Breast epithelium (tissue), 3 donors: ENCODE data around the gene NPR2.

Experiments used
- POLR2A ChIP-seq: fragments of 450-650 bp; IDR thresholded peaks from one replicate; pipeline ENCODE4 v1.6.1; 2016; ENCODE audit warnings: antibody characterized with exemption, mild to moderate bottlenecking, moderate library complexity
- POLR2AphosphoS5 ChIP-seq, 3 donors: sonication (generic); formaldehyde crosslinking; IDR thresholded peaks; one replicate each; pipeline ENCODE4 v1.6.1; 2017; ENCODE audit warnings: antibody characterized with exemption in 3 of 3
- TF ChIP-seq, protein P1 (sequence below), 3 donors: fragments of 450-650 bp; IDR thresholded peaks; one replicate each; pipeline ENCODE4 v1.5.1; 2016 to 2017; ENCODE audit warnings: antibody characterized with exemption in 3 of 3, mild to moderate bottlenecking in 3 of 3, moderate library complexity in 3 of 3

DNA sequence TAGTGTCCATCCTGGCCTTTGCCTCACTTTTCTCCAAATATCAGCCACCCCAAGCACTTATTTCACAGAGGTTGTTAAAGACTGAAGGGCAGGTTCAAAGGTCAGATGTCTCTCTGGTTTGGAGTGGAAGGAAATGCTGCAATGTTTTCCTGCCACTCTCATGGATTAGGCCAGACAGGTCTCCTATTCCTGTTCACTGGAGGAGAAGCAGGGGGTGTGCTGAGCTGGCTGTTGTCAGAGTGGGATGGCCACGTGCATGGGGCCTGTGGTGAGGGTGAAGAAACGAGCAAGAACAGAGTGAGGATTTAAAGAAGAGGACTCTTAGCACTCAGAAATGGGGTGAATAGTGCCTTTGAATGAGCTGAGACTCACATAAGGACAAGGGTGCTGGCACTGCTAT is 44.4 kb downstream of the NPR2 start:
- no peak for TF ChIP-seq POLR2A
- TF ChIP-seq, protein P1, sequence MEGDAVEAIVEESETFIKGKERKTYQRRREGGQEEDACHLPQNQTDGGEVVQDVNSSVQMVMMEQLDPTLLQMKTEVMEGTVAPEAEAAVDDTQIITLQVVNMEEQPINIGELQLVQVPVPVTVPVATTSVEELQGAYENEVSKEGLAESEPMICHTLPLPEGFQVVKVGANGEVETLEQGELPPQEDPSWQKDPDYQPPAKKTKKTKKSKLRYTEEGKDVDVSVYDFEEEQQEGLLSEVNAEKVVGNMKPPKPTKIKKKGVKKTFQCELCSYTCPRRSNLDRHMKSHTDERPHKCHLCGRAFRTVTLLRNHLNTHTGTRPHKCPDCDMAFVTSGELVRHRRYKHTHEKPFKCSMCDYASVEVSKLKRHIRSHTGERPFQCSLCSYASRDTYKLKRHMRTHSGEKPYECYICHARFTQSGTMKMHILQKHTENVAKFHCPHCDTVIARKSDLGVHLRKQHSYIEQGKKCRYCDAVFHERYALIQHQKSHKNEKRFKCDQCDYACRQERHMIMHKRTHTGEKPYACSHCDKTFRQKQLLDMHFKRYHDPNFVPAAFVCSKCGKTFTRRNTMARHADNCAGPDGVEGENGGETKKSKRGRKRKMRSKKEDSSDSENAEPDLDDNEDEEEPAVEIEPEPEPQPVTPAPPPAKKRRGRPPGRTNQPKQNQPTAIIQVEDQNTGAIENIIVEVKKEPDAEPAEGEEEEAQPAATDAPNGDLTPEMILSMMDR (IDR thresholded peaks at IDR 0.05): no peak
- no peak for TF ChIP-seq POLR2AphosphoS5 (IDR thresholded peaks at IDR 0.05)
